NK-92 (cell line): ENCODE measurements around the gene FTO.

Experiments
- DNase-seq: peaks from one replicate; lab custom pipeline; 2025; ENCODE audit not compliant: unreplicated experiment; lab: John Stamatoyannopoulos, UW

The FTO gene

DNA sequence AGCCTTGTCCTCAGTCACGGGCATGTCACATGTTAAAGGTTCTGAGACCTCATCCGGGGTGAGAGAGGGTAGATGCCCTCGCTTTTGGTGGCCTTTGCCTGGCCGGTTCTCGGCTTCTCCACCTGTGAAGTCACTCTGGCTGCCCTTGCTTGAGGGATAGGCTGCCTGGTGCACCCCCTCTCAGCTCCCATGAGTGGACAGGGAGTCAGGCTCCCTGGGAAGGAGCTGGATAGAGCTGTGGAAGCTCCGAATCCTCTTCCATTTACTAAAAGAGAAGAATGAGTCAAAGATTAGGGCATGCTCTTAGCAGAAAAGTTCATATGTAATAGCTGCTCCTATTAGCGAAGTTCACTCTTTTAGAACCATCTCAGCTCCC, 440.6 kb downstream of the FTO start:
- DNase-seq, result no peak

DNA sequence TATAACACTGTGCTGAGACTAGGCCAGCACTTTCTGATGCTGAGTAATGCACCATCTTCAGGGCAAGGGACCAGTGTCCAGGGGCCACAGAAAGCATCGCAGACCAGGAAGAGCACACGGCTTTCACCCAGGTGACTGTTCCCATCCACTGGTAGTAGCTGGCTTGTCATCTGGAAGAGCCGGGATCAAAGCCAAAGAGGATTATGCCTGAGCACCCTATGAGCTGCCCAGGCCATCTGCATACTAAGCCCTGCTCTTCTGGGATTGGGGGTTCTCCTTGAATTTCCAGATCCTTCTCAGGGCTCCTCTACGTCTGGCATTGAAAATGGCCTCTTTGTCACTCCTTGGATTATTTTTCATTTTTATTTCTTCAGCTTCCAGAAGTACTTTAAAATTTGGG, 441.9 kb downstream of the FTO start:
- no peak for DNase-seq

DNA sequence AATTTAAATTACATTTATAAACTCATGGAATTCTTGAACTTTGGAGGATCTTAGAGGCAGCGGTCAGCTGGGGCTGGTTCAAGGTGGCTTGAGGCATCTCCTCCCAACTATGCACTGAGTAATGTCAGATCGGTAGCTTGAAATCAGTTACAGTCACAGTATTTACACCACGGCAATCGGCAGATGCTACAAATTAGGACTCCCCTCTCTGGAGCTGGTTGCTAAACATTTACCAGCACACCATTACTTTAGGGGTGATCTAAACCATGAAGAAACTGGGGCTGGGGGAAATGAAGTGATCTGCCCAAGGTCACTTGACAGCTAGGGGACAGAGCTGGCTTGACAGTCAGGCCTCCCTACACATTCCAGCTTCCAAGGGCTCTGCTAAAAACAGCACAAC, 445.0 kb downstream of the FTO start:
- DNase-seq, result no peak

DNA sequence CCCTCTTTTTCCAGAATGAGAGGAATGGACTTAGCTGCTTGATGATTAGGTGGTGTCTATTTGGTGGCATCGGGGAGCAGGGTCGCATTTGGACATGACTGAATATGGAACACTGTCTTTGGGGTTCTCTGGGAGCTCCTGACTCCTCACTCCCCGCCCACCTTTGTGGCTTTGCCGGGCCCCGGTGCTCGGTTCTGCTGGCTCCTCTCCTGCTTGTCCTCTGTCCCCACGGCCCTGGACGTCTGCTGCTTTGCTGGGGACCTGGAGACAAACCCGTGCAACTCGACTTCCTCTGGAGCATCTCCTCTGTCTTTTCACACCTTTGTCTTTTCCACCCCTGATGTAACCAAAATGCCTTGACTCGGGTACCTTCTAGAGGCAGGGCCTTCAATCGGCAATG, 446.9 kb downstream of the FTO start:
- no peak for DNase-seq

DNA sequence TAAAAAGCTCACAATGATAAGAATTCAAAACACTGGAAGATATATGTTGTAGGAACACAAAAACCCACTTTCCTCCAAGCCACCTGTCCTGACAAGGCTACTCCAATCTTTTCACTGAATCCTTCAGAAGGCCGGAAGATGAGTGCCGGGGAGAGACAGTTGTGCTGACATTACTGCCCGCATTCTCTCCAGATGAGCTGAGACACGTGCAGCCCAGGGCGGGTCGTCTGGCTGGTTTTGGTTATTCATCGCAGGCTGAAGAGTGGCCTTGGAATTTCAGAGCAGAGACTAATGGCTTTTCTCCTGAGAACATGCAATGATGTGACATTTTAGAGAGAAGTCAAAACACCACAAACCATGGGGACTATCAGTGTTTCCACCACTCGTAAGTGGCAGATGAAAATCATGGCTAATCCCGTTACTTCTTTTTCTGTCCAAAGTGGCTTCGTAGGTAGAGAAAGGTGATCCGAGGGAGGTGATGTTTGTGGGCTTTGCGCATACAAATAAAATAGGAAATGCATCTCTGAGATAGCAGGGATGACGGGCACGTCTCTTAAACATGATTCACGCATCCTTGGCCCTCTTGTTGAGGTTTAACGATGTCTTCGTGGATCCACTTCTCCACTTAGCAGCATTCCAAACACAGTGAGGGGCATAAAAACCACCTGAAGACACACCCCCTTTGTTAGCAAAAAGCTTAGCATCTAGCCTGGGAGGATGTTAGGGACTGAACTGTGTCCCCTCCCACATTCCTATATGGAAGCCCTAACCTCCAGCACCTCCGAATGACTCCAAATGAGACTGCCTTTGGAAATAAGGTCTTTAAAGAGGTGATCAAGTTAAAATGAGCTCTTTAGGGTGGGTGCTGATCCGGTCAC, 448.6 kb downstream of the FTO start:
- DNase-seq, result no peak

DNA sequence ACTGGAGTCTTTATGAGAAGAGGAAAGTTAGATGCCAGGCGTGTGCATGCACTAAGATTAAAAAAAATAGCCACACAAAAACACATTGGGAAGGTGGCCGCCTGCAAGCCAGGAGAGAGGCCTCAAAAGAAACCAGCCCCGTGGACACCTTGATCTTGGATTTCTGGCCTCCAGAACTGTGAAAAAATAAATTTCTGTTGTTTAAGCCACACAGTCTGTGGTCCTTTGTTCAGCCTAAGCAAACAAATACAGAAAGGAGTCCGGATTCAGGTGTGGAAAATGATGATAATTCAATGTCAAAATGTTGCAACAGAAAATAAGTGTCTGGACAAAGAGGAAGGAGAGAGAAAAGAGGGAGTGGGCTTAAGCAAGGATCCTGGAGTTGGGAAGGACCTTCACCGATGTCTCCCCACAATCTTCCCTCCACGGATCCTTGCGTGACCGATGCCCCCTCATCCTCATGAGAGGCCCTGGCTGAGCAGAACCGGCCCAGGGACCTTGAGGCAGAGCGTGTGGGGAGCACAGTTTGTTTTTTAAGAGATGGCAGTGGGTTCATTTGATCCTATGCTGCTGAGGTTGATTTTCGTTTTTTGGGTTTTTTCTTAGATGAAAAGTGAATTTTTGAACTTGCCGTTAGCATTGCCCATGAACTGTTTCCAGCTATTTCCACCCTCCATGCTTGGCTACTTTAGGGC, 449.4 kb downstream of the FTO start:
- no peak for DNase-seq

DNA sequence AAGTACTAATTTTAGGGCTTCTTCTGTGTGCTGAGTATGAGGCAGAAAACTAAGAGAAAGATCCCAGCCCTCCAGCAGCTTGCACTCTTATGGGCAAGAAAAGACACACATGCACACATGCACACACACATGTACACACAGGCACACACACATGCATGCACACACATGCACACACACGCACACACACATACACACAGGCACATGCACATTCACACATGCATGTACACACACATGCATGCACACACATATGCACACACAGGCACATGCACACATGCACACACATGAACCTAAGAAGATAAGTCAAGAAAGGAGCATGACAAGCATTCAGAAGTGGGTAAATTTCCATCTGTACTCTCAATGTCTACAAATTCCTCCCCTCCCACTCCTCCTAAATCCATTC, 452.4 kb downstream of the FTO start:
- DNase-seq, result no peak

DNA sequence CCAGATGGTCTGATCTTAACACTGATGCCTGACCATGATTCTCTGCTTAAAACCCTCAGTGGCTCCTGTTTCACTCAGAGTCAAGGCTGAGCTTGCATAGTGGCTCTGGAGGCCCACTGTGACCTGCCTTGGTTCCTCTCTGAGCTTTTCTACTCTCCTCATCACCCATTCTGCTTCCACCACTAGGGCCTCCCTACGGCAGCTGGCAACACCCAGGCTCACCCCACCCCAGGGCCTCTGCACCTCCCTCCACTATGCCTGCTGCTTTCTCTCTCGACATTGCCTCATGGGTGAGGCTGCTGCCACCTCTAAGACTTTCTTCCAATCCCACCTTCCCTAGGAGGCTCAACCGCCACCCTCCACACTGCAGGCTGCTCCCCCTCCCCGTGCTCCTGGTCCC, 455.0 kb downstream of the FTO start:
- no peak for DNase-seq

DNA sequence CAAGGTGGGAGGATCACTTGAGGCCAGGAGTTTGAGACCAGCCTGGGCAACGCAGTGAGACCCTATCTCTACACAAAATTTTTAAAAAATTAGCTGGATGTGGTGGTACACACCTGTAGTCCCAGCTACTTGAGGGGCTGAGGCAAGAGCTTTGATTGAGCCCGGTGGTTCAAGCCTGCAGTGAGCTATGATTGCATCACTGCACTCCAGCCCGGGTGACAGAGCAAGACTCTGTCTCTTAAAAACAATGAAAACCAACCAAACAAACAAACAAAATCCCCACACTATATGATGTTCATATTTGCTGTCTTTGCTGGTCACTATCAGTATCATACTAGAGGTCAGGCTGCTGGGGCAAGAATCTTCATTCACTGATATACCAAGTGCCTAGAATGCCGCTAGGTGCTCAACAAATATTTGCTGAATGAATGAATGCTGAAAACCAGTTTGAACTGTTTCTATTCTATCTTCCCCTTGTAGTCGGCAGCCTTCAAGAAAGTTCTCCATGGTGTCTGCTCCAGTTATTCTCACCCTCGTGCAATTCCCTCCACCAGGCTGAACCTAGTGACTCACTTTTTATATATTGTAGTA, 455.6 kb downstream of the FTO start:
- no peak for DNase-seq

DNA sequence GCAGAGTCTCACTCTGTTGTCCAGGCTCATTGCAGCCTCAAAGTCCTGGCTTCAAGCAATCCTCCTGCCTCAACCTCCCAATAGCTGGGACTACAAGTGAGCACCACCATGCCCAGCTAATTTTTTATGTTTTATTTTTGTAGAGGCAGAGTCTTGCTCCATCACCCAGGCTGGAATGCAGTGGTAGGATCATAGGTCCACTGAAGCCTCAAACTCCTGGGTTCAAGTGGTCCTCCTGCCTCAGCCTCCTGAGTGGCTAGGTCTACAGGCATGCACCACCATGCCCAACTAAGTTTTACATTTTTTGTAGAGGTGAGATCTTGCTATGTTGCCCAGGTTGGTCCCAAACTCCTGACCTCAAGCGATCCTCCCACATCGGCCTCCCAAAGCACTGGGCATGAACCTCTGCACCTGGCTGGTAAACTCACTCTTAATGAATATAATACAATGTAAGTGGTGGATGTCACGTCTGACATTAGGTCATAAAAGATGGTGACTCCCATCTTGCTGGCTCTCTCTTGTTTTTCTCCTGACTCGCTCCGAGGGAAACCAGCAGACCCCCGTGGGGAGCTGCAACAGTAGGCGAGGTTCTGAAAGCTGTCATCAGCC, 456.4 kb downstream of the FTO start:
- DNase-seq, result no peak

DNA sequence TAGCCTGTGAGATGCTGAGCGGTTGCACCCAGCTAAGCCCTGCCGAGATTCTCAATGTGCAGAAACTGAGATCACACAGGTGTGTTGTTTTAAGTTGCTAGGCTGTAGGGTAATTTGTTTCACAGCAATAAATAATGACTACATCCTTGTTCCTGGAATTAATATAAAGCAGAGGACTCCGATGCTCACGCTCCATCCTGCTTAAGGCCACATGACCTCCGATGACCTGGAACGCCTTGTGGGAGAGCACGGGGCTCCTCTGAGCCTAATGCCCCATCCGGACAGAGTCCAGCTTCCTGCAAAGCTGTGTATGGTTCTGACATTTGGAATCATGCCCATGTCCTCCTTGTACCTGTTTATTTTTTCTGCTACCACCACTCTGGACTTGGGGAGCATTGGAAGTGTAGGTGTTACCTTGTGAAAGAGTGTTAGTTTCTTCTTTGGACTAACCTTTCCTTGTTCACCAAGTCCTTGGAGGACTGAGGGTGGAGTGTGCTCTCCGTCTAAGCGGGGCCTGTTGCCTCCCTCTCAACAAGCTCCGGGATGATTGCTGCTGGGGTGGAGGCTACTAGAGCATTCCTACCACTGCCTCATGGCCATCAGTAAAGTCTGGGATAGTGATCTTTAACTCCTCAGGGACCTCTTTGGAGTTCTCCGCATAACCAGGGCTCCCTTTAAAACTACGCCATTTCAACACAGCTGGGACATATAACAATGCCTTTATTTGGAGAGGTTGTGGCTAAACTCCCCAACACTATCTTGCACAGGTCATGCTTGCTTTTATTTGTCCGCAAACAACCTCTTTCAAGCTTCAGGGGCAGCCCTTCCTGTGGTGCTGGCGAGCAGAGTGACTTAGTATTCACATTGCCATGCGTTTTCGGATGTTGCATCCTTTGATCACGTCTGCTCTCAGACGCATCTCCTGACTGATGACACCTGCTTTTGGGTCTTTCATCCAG, 457.3 kb downstream of the FTO start:
- DNase-seq, result no peak

DNA sequence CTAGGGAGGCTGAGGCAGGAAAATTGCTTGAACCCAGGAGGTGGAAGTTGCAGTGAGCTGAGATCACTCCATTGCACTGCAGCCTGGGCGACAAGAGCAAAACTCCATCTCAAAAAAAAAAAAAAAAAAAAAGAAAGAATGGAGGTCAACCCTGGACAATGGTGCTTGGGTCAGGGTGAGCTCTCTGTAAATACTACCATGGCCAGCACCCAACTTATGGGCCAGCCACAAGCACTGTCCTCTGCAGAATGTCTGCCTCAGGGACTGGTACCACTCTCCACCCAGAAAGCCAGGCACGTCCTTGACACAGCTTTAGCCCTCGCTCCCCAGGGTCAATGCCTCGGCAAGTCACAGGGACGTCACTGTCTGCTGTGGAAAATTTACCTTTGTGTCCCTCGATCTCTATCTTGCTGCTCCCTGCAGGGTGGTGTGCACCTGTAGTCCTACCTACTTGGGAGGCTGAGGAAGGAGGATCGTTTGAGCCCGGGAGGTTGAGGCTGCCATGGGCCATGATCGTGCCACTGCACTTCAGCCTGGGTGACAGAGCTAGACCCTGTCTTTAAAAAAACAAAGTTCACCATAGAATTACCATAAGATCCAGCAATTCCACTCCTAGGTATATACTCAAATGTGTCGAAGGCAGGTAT, 459.4 kb downstream of the FTO start:
- DNase-seq, result no peak

DNA sequence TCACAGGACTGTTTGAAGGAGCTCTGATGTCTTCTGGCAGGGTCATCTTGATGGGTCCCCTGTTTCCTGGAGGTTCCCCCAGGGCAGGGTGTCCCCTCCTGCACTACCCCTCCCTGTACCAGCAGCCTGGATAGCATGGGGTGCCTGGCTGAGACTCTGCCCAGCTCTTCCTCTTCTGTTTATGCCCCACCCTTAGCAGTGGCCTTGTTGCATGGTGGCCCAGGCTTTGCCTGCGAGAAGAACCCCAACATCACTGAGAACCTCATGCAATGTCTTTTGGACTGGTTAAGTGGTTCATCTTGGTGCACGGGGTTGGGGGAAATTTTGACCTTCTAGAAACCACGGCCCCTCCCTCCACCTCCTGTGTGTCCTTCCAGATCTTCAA, 460.8 kb downstream of the FTO start:
- no peak for DNase-seq

DNA sequence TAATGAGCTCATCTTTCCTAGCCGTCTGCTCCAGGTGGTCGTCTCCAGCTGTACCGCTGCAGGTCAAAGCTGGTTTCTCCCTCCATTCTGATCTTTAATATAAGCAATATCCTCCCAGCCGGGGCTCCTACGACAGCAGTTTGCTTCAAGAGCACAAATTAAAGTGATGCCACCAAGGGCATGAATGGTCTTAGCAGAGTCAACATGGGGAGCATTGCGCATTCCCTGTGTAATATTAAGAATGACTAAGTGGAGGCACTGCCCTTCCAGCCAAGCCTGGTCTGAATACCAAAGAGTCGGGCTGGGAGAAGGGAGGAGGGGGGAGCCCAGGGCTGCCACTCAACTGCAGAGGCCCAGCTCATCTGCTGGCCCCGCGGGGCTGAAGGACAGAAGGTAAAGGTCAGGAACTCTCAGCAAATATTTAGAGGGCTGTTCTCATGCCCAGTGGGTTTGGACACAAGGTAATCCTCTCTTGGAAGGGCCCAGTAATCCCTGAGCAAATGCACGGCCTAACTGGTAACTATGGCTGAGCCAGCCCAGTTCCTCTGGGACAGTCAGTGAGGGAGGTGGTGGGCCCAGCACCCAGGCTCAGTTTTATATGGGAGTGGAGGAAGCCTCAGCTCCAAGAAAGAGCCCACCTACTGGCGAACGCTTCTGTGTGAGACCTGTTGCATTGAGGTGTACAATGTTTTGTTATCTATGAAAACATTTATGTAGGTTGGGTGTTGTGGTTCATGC, 461.4 kb downstream of the FTO start:
- DNase-seq, result no peak

DNA sequence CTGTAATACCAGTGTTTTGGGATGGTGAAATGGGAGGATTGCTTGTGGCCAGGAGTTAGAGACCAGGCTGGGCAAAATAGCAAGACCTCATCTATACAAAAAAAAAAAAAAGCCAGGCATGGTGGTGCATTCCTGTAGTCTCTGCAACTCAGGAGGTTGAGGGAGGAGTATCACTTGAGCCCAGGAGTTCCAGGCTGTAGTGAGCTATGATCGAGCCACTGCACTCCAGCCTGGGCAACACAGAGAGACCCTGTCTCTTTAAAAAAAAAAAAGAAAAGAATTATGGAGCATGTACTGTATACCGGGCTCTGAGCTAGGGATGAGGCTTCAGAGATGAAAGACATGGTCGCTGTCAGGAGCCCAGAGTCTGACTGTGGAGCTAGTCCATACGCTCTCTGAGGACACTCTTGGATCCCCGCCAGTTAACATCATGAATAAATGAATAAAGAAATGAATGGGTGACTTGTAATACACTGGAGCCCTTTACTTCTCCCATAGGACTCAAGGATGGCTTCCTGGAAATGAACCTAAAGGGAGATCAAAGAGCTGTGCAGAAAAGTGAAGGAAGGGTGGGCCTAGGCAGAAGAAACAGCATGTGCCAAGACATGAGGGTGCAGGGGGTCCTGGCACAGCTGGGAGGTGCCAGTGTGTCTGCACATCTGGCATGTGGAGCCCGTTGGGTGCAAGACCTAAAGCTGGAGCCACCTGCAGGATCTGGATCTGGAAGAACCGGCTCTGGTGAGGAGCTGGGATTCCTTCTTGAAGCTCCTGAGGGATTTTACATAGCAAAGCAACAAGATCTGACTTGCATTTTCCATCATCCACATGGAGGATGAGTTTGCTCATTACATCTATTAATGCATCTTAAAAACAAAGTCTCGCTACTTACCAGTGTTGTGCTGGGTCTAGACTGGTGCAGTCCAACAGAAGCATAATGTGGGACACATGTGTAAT, 462.2 kb downstream of the FTO start:
- no peak for DNase-seq

DNA sequence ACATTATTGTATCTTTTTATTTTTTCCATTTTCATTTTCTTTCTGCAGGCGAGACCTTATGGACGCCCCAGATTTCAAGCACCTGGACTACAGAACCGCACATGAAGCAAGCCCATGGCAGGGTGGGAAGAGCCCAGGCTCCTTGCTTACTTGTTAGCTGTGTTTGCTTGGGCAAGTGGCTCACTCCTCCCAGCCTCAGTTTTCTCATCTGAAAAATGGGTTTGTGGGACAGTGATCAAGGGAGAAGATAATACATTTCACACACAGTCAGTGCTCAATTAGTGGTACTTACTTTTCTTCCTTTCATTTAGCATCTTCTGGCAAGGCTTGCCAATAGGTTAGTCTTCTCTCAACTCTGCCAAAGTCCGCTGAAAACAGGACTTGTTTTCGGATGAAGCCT, 465.2 kb downstream of the FTO start:
- no peak for DNase-seq

DNA sequence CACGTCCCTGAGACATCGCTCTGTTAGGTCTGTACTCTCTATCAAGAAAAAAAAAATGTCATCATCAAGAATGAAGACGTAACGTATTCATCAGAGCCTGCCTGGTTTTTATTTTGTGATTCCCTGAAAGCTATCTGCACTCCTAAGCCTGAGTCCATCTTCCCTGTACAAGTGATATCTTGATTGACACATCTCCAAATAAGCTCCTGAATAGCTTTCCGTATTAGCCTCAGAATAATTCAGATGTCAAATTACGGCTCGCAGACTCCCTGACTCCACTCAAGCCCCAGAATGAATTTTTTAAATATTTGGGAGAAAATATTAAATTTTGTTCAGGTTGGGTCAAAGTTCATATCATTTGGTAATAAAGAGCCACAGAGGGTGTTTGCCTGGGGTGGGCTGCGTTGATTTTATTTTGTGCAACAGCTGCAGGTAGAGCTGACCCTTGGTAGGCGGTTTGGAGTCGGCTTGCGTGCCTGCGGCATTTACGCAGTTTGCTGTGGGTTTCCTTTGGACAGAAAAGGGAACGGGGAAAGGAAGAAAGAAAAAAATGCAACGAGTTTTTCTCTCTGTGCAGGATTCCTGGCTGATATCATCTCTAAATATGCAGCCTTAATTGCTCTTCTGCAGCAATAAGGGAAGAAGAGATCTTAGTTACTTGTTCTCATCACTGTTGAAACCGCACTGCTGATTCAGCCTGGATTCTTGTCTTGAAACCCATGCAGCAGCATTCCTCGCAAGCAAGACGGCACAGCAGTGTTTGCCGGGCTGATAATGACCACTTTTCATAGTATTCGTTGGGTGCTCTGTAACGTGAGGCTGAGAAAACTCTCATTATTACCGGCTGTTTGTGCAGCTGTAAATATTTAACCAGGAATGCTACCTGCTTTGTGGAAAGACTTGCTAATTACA, 467.9 kb downstream of the FTO start:
- DNase-seq, result no peak
